ENCODE data around the gene EPS8L2. TPM values are rescaled to one million over a fixed set of nuclear protein-coding genes. Genes with fewer than 3 reads are reported as not detected.

The EPS8L2 gene
- total and polyA plus RNA-seq, 9 of the 15 experiments (the other 6 are each of a cell fraction or from before 2014, with no cell fraction given) = 0.75 to 17.0 (median 3.7) TPM

DNA sequence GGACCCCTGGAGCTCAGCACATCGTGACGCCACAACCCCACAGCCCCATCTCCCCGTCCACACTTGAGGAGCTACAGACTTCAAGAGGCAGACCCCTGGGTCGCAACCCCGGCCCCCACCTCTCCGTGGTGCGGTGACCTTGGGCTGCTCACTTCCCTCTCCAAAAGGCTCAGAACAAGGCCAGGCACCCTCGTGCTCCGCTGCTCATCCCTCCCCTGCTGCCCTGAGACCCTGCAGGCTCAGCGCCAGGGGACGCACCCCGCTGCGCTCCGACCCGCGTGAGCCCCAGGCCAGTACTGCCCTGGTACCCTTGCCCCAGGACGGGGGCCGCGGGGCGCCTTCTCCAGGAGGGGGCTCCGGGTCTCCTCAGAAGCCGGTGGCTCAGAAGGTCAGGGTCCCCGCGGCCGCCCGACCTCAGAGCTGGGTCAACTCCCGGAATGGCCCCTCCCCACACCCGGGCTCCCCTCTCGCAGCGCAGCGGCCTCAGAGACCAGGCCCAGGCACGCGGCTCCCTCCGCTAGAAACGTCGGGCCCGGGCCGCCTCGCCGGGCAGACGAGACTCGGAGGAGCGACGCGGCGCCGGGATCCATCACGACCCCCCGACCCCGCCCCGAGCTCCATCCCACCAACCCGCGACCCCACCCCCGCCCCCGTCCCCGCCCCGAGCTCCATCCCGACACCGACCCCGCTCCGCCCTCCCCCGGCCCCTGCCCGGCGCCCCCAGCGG, 70.7 kb downstream of the EPS8L2 start (continued):
- TF ChIP-seq SAFB (IDR thresholded peaks at IDR 0.05; ENCODE audit: borderline replicate concordance, low read depth, low read length) (no peak), BRF1 (IDR thresholded peaks at IDR 0.05; ENCODE audit: borderline replicate concordance, extremely low read depth, insufficient read length) (no peak), NR4A1 (CRISPR knock-in tag; IDR thresholded peaks at IDR 0.05) (no peak), NR4A1 (tag; IDR thresholded peaks at IDR 0.05) (no peak), NFYB (IDR thresholded peaks at IDR 0.05; ENCODE audit: extremely low read depth, insufficient read length) (no peak), NR2C2 (CRISPR knock-in tag; IDR thresholded peaks at IDR 0.05) (no peak), NR2C2 (tag; IDR thresholded peaks at IDR 0.05) (no peak; the same call in 1 of the 2 replicates), NEUROD1 (IDR thresholded peaks at IDR 0.05; ENCODE audit: borderline replicate concordance, low read depth, low read length, partially characterized antibody) (no peak), ZNF696 (CRISPR knock-in tag; conservative IDR thresholded peaks at IDR 0.05) (no peak), HMG20A (CRISPR knock-in tag; conservative IDR thresholded peaks at IDR 0.05) (no peak), RBM22 (IDR thresholded peaks at IDR 0.05; ENCODE audit: low read depth, low read length, poor library complexity, severe bottlenecking) (no peak), CHCHD3 (CRISPR knock-in tag; IDR thresholded peaks at IDR 0.05) (no peak), PHTF2 (CRISPR knock-in tag; IDR thresholded peaks at IDR 0.05) (no peak)
- TF ChIP-seq, protein P1, sequence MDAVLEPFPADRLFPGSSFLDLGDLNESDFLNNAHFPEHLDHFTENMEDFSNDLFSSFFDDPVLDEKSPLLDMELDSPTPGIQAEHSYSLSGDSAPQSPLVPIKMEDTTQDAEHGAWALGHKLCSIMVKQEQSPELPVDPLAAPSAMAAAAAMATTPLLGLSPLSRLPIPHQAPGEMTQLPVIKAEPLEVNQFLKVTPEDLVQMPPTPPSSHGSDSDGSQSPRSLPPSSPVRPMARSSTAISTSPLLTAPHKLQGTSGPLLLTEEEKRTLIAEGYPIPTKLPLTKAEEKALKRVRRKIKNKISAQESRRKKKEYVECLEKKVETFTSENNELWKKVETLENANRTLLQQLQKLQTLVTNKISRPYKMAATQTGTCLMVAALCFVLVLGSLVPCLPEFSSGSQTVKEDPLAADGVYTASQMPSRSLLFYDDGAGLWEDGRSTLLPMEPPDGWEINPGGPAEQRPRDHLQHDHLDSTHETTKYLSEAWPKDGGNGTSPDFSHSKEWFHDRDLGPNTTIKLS (IDR thresholded peaks at IDR 0.05; ENCODE audit: borderline replicate concordance, low read depth) = no peak
- TF ChIP-seq, protein P2, sequence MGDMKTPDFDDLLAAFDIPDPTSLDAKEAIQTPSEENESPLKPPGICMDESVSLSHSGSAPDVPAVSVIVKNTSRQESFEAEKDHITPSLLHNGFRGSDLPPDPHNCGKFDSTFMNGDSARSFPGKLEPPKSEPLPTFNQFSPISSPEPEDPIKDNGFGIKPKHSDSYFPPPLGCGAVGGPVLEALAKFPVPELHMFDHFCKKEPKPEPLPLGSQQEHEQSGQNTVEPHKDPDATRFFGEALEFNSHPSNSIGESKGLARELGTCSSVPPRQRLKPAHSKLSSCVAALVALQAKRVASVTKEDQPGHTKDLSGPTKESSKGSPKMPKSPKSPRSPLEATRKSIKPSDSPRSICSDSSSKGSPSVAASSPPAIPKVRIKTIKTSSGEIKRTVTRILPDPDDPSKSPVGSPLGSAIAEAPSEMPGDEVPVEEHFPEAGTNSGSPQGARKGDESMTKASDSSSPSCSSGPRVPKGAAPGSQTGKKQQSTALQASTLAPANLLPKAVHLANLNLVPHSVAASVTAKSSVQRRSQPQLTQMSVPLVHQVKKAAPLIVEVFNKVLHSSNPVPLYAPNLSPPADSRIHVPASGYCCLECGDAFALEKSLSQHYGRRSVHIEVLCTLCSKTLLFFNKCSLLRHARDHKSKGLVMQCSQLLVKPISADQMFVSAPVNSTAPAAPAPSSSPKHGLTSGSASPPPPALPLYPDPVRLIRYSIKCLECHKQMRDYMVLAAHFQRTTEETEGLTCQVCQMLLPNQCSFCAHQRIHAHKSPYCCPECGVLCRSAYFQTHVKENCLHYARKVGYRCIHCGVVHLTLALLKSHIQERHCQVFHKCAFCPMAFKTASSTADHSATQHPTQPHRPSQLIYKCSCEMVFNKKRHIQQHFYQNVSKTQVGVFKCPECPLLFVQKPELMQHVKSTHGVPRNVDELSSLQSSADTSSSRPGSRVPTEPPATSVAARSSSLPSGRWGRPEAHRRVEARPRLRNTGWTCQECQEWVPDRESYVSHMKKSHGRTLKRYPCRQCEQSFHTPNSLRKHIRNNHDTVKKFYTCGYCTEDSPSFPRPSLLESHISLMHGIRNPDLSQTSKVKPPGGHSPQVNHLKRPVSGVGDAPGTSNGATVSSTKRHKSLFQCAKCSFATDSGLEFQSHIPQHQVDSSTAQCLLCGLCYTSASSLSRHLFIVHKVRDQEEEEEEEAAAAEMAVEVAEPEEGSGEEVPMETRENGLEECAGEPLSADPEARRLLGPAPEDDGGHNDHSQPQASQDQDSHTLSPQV (IDR thresholded peaks at IDR 0.05) = no peak
- TF ChIP-seq, protein P3, sequence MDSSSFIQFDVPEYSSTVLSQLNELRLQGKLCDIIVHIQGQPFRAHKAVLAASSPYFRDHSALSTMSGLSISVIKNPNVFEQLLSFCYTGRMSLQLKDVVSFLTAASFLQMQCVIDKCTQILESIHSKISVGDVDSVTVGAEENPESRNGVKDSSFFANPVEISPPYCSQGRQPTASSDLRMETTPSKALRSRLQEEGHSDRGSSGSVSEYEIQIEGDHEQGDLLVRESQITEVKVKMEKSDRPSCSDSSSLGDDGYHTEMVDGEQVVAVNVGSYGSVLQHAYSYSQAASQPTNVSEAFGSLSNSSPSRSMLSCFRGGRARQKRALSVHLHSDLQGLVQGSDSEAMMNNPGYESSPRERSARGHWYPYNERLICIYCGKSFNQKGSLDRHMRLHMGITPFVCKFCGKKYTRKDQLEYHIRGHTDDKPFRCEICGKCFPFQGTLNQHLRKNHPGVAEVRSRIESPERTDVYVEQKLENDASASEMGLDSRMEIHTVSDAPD (CRISPR knock-in tag; IDR thresholded peaks at IDR 0.05) = no peak
- TF ChIP-seq, protein P4, sequence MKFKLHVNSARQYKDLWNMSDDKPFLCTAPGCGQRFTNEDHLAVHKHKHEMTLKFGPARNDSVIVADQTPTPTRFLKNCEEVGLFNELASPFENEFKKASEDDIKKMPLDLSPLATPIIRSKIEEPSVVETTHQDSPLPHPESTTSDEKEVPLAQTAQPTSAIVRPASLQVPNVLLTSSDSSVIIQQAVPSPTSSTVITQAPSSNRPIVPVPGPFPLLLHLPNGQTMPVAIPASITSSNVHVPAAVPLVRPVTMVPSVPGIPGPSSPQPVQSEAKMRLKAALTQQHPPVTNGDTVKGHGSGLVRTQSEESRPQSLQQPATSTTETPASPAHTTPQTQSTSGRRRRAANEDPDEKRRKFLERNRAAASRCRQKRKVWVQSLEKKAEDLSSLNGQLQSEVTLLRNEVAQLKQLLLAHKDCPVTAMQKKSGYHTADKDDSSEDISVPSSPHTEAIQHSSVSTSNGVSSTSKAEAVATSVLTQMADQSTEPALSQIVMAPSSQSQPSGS (CRISPR knock-in tag; IDR thresholded peaks at IDR 0.05) = no peak
